GM12878 (cell line): ENCODE measurements around the gene FAM200B. TPM values are rescaled to one million over a fixed set of nuclear protein-coding genes. Genes with fewer than 3 reads are reported as not detected.

Source experiments
- ATAC-seq: fragments of 200-7000 bp; cut with Tn5 transposase; 3 replicates; pipeline ENCODE4 v1.9.1; 2020; ENCODE audit warnings: mild to moderate bottlenecking, moderate library complexity
- BruUV-seq: library from RNA; stranded (reverse); fragments of 400-500 nt; replicated peaks from 2 replicates; lab custom pipeline; 2021; lab: Mats Ljungman, UMichigan
- CTCF ChIA-PET: fragments of 300-600 bp; sonication (Branson Sonifier 250); formaldehyde crosslinking; extraction: SDS; loops from one replicate; lab custom pipeline; 2021; ENCODE audit warnings: inconsistent platforms; lab: Yijun Ruan, JAX
- POLR2A ChIA-PET: fragments of 350-600 bp; formaldehyde crosslinking; extraction: SDS; loops from one replicate; lab custom pipeline; 2021; ENCODE audit warnings: inconsistent platforms; lab: Charles Lee
- RAD21 ChIA-PET: fragments of 300-600 bp; sonication (Branson Sonifier 250); formaldehyde crosslinking; loops from one replicate; lab custom pipeline; 2023; ENCODE audit warnings: antibody characterized with exemption; ENCODE audit not compliant: unreplicated experiment; lab: Charles Lee
- SMC1A ChIA-PET: fragments of 300-600 bp; sonication (Branson Sonifier 250); formaldehyde crosslinking; loops from one replicate; lab custom pipeline; 2023; ENCODE audit not compliant: unreplicated experiment, uncharacterized antibody; lab: Charles Lee
- DNase-seq: peaks from one replicate; pipeline ENCODE4 v3.0.0-alpha.2; 2011; ENCODE audit warnings: low read depth, low spot score
- FAIRE-seq: peaks from 3 replicates; lab custom pipeline; 2011; peaks lifted over from hg19 to GRCh38; lab: Jason Lieb, UNC
- H2AFZ ChIP-seq: 2 replicates; pipeline ENCODE4 v1.6.0; 2011; ENCODE audit warnings: low read depth, low read length, control low read depth; ENCODE audit not compliant: control insufficient read depth
- H3K27ac ChIP-seq: 2 replicates; pipeline ENCODE4 v1.5.1; 2011; ENCODE audit warnings: control low read depth; ENCODE audit not compliant: control insufficient read depth, insufficient read depth
- H3K27me3 ChIP-seq, 2 experiments: replicated peaks in 1 of 2; 2 replicates each; pipeline versions ENCODE4 v1.6.0 to v1.6.1; 2011; ENCODE audit warnings: low read length in 1 of 2; ENCODE audit not compliant: control insufficient read depth in 2 of 2, insufficient read depth in 2 of 2
- H3K36me3 ChIP-seq, 2 experiments: 2 replicates each; pipeline ENCODE4 v1.5.1; 2011; ENCODE audit warnings: low read length in 1 of 2; ENCODE audit not compliant: control insufficient read depth in 2 of 2, insufficient read depth in 2 of 2
- H3K4me1 ChIP-seq: 2 replicates; pipeline ENCODE4 v1.6.1; 2011; ENCODE audit warnings: mild to moderate bottlenecking, low read length, moderate library complexity, mixed read lengths; ENCODE audit not compliant: control insufficient read depth, insufficient read depth
- H3K4me2 ChIP-seq: 2 replicates; pipeline ENCODE4 v1.6.0; 2011; ENCODE audit warnings: control low read depth; ENCODE audit not compliant: control insufficient read depth, insufficient read depth
- H3K4me3 ChIP-seq: fragments of 200-600 bp; sonication (generic); 2 replicates; pipeline ENCODE4 v1.5.1; 2016
- H3K79me2 ChIP-seq: 2 replicates; pipeline ENCODE4 v1.6.0; 2011; ENCODE audit warnings: low read length; ENCODE audit not compliant: control insufficient read depth, insufficient read depth
- H3K9ac ChIP-seq: 2 replicates; pipeline ENCODE4 v1.8.0; 2011; ENCODE audit warnings: low read length, control low read depth, mixed read lengths; ENCODE audit not compliant: control insufficient read depth, insufficient read depth
- H3K9me3 ChIP-seq: replicated peaks from 3 replicates; pipeline ENCODE4 v1.5.1; 2011; ENCODE audit warnings: mild to moderate bottlenecking, low read length; ENCODE audit not compliant: control insufficient read depth, insufficient read depth
- H4K20me1 ChIP-seq: 2 replicates; pipeline ENCODE4 v1.6.0; 2011; ENCODE audit not compliant: control insufficient read depth, insufficient read depth
- CHD4 ChIP-seq: fragments of 200-600 bp; sonication (generic); IDR thresholded peaks from 2 replicates; pipeline ENCODE4 v1.6.1; 2016; ENCODE audit warnings: mild to moderate bottlenecking
- HDAC2 ChIP-seq: fragments of 200-600 bp; sonication (generic); IDR thresholded peaks from 2 replicates; pipeline ENCODE4 v1.6.1; 2017
- IKZF2 ChIP-seq, 2 experiments: fragments of 450-650 bp; IDR thresholded peaks; 2 replicates each; pipeline ENCODE4 v1.6.1; 2017; ENCODE audit warnings: mild to moderate bottlenecking in 2 of 2, moderate library complexity in 2 of 2
- KAT2A ChIP-seq: conservative IDR thresholded peaks from 2 replicates; pipeline ENCODE4 v1.6.1; 2011; ENCODE audit warnings: low read depth, low read length; ENCODE audit not compliant: control insufficient read depth
- PAX5 ChIP-seq: IDR thresholded peaks from 2 replicates; pipeline ENCODE4 v1.6.1; 2011; ENCODE audit warnings: low read depth, low read length, borderline replicate concordance
- POU2F2 ChIP-seq: IDR thresholded peaks from 3 replicates; pipeline ENCODE4 v1.6.1; 2011; ENCODE audit warnings: low read depth, mild to moderate bottlenecking, low read length, borderline replicate concordance
- RELA ChIP-seq: fragments of 450-650 bp; IDR thresholded peaks from 2 replicates; pipeline ENCODE4 v1.8.0; 2014; ENCODE audit warnings: borderline replicate concordance; ENCODE audit not compliant: partially characterized antibody
- REST ChIP-seq: IDR thresholded peaks from 2 replicates; pipeline ENCODE4 v1.6.1; 2012; ENCODE audit warnings: mild to moderate bottlenecking, low read depth, low read length
- SMC3 ChIP-seq: IDR thresholded peaks from 2 replicates; pipeline ENCODE4 v1.6.1; 2011; ENCODE audit warnings: low read length, improper control_type of control experiment, borderline replicate concordance
- SRF ChIP-seq, 2 experiments: IDR thresholded peaks; 2 replicates each; pipeline ENCODE4 v1.6.1; 2011; ENCODE audit warnings: low read depth in 2 of 2, low read length in 2 of 2, mild to moderate bottlenecking in 1 of 2, moderate library complexity in 1 of 2
- STAT3 ChIP-seq: IDR thresholded peaks from 2 replicates; pipeline ENCODE4 v1.6.1; 2011; ENCODE audit warnings: low read depth, low read length, improper control_type of control experiment
- TBL1XR1 ChIP-seq: IDR thresholded peaks from 2 replicates; pipeline ENCODE4 v1.6.1; 2012; ENCODE audit warnings: low read depth, low read length, improper control_type of control experiment
- TCF12 ChIP-seq: IDR thresholded peaks from 2 replicates; pipeline ENCODE4 v1.6.1; 2011; ENCODE audit warnings: low read depth, mild to moderate bottlenecking, low read length
- YBX1 ChIP-seq: fragments of 450-650 bp; IDR thresholded peaks from 2 replicates; pipeline ENCODE4 v1.6.1; 2016; ENCODE audit warnings: antibody characterized with exemption
- WGBS: methylation state at CpG from one replicate; pipeline ENCODE4 v1.1.6; 2016; ENCODE audit warnings: low lambda C conversion rate; ENCODE audit not compliant: insufficient replicate concordance, insufficient coverage; ENCODE audit errors: missing lambda C conversion rate; 5-methylcytosine and 5-hydroxymethylcytosine counted together
- in situ Hi-C: fragments of 300-500 bp; cut with MboI; formaldehyde crosslinking; loops from 9 replicates; pipeline ENCODE4 v1.14.3; 2018; ENCODE audit warnings: mixed read lengths
- intact Hi-C: fragments of 100-400 bp; cut with micrococcal nuclease; formaldehyde crosslinking; loops from one replicate; pipeline ENCODE4 v1.14.2; 2022; ENCODE audit not compliant: unreplicated experiment
- polyA plus RNA-seq, 11 experiments: library from polyadenylated mRNA; depleted of rRNA in 4 of 11; unstranded in 6 of 11; stranded (reverse) in 5 of 11; fragments of >200 nt; fragmentation: Nextera tagmentation in 4 of 11; fragmentation: Illumina TruSeq in 1 of 11; extraction: Ambion mirVana in 4 of 11; extraction: Trizol in 1 of 11; gene quantifications; 1 replicate in 1 of 11; 2 replicates in 10 of 11; pipeline versions ENCODE4 v1.2.1 to v1.2.3, GENCODE V29; 2011 to 2016; ENCODE audit warnings: inconsistent platforms in 2 of 11, missing spikeins in 2 of 11, low read depth in 1 of 11
- total RNA-seq, 4 experiments: library from RNA; depleted of rRNA in 3 of 4; stranded (reverse); fragments of >200 nt in 3 of 4; fragmentation: Illumina TruSeq in 1 of 4; extraction: Trizol in 1 of 4; gene quantifications; 2 replicates each; pipeline versions ENCODE4 v1.2.1 to v1.2.3, GENCODE V29; 2013 to 2021
- TF ChIP-seq, protein P1 (sequence below), 3 experiments: IDR thresholded peaks in 2 of 3; conservative IDR thresholded peaks in 1 of 3; 2 replicates each; pipeline ENCODE4 v1.5.1; 2011; ENCODE audit warnings: low read depth in 3 of 3, low read length in 3 of 3, mild to moderate bottlenecking in 3 of 3, control low read depth in 2 of 3, moderate library complexity in 2 of 3, inconsistent platforms in 1 of 3, mixed read lengths in 1 of 3; ENCODE audit not compliant: control insufficient read depth in 2 of 3, insufficient read depth in 1 of 3; ENCODE audit errors: extremely low read depth in 1 of 3
- TF ChIP-seq, protein P2 (sequence below): fragments of 450-650 bp; formaldehyde crosslinking; IDR thresholded peaks from 2 replicates; pipeline ENCODE4 v1.4.0; 2022; ENCODE audit warnings: mild to moderate bottlenecking, moderate library complexity

FAM200B gene
- total and polyA plus RNA-seq, 10 of the 15 experiments (the other 5 are each of a cell fraction or from before 2014, with no cell fraction given) = 13.8 to 48.5 (median 25.5) TPM

GRCh38 chr4:15717657-15718416 lies 36.2 kb downstream of the FAM200B start:
- no TSS peak for BruUV-seq
- RAD21 ChIA-PET = no interaction called here
- in situ Hi-C loops = no loop called here
- TF ChIP-seq IKZF2 (IDR thresholded peaks at IDR 0.05) = no peak
- no peak for TF ChIP-seq PAX5
- no peak for TF ChIP-seq SRF (IDR thresholded peaks at IDR 0.05; ENCODE audit: low read depth in 2 of 2, low read length in 2 of 2)
- TF ChIP-seq HDAC2 = no peak
- TF ChIP-seq KAT2A = no peak
- no peak for TF ChIP-seq POU2F2
- TF ChIP-seq SMC3 = no peak
- no peak for TF ChIP-seq TBL1XR1
- no peak for TF ChIP-seq TCF12
- no peak for TF ChIP-seq RELA
- TF ChIP-seq, protein P1, sequence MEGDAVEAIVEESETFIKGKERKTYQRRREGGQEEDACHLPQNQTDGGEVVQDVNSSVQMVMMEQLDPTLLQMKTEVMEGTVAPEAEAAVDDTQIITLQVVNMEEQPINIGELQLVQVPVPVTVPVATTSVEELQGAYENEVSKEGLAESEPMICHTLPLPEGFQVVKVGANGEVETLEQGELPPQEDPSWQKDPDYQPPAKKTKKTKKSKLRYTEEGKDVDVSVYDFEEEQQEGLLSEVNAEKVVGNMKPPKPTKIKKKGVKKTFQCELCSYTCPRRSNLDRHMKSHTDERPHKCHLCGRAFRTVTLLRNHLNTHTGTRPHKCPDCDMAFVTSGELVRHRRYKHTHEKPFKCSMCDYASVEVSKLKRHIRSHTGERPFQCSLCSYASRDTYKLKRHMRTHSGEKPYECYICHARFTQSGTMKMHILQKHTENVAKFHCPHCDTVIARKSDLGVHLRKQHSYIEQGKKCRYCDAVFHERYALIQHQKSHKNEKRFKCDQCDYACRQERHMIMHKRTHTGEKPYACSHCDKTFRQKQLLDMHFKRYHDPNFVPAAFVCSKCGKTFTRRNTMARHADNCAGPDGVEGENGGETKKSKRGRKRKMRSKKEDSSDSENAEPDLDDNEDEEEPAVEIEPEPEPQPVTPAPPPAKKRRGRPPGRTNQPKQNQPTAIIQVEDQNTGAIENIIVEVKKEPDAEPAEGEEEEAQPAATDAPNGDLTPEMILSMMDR (IDR thresholded peaks at IDR 0.05 in 2 of 3, conservative IDR thresholded peaks at IDR 0.05 in 1 of 3; ENCODE audit: control insufficient read depth in 2 of 3, extremely low read depth in 1 of 3, insufficient read depth in 1 of 3, low read depth in 3 of 3, low read length in 3 of 3) = no peak
- TF ChIP-seq, protein P2, sequence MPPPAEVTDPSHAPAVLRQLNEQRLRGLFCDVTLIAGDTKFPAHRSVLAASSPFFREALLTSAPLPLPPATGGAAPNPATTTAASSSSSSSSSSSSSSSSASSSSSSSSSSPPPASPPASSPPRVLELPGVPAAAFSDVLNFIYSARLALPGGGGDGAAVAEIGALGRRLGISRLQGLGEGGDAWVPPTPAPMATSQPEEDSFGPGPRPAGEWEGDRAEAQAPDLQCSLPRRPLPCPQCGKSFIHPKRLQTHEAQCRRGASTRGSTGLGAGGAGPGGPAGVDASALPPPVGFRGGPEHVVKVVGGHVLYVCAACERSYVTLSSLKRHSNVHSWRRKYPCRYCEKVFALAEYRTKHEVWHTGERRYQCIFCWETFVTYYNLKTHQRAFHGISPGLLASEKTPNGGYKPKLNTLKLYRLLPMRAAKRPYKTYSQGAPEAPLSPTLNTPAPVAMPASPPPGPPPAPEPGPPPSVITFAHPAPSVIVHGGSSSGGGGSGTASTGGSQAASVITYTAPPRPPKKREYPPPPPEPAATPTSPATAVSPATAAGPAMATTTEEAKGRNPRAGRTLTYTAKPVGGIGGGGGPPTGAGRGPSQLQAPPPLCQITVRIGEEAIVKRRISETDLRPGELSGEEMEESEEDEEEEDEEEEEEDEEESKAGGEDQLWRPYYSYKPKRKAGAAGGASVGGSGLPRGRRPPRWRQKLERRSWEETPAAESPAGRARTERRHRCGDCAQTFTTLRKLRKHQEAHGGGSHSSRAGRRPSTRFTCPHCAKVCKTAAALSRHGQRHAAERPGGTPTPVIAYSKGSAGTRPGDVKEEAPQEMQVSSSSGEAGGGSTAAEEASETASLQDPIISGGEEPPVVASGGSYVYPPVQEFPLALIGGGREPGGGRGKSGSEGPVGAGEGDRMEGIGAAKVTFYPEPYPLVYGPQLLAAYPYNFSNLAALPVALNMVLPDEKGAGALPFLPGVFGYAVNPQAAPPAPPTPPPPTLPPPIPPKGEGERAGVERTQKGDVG (CRISPR knock-in tag) = no peak
- no peak for TF ChIP-seq STAT3
- TF ChIP-seq REST = no peak
- TF ChIP-seq CHD4 = no peak
- no peak for TF ChIP-seq YBX1

More at GRCh38 chr4:15717657-15718416, 36.2 kb downstream of the FAM200B start:
- WGBS = 30% methylated on average over 3 of the region's 3 CpGs
- intact Hi-C loops = loop anchor here (10.0 kb wide), 1 partner anchor 483 kb away; no protein-coding TSS in a partner anchor
- H3K4me1 ChIP-seq = no peaks in the 10 kb centered on the region
- no peak overlapping the region for H2AFZ ChIP-seq
- no peaks in the 10 kb centered on the region for H4K20me1 ChIP-seq
- FAIRE-seq (no peak), DNase-seq (no peak), ATAC-seq (no peak)
- no peaks in the 10 kb centered on the region for H3K79me2 ChIP-seq
- no peak overlapping the region for H3K4me2 ChIP-seq
- no peaks in the 10 kb centered on the region for H3K27me3 ChIP-seq
- no peak overlapping the region for H3K27ac ChIP-seq
- no peaks in the 10 kb centered on the region for H3K36me3 ChIP-seq
- POLR2A ChIA-PET = no interaction called here
- SMC1A ChIA-PET = interaction anchor here (1.0 to 1.3 kb wide), 2 partner anchors 12 to 165 kb away, joined by 3 read pairs; no protein-coding TSS in a partner anchor
- H3K4me3 ChIP-seq = no peak overlapping the region
- H3K9me3 ChIP-seq = no peaks in the 10 kb centered on the region
- CTCF ChIA-PET = interaction anchor here (1.2 kb wide), 1 partner anchor 238 kb away, joined by 4 read pairs; no protein-coding TSS in a partner anchor
- no peak overlapping the region for H3K9ac ChIP-seq
